Measurements from ENCODE around the gene TCF12.

TCF12 gene

DNA sequence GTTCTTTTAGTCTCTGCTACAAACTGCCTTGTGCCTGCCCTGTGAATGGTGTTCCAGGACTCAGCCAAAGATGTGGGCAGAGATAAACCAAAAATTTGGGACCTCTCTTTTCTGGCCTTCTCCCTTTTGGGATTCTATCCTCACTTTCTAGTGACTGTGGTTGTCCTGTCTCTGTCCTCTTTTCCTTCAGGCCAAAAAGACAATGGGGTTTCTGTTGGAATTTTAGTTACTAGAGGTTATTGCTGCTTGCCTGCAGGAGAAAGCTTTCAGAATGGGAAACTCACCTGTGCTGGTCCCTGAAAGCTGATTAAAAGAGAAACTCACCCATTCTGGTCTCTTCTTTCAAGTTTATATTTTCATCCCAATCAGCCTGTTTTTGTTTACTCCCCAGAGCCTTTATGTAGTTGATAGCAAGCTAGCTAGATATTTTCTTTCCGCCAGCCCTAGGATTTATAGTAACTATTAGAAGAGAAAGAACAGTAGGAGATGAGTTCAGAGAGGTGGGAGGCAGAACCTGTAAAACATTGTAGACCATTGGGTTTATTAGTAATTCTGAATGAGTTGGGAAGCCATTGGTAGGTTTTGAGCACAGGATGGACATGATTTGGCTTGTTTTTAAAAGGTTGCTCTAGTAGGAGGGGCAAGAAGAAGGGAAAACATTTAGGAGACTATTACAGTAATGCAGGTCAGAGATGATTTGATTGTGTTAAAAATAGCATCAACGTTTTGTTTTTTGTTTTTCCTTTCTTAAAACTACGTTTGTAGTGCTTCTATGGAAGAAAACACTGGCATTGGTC is 138.9 kb downstream of the TCF12 start:
- no peak for DNase-seq

DNA sequence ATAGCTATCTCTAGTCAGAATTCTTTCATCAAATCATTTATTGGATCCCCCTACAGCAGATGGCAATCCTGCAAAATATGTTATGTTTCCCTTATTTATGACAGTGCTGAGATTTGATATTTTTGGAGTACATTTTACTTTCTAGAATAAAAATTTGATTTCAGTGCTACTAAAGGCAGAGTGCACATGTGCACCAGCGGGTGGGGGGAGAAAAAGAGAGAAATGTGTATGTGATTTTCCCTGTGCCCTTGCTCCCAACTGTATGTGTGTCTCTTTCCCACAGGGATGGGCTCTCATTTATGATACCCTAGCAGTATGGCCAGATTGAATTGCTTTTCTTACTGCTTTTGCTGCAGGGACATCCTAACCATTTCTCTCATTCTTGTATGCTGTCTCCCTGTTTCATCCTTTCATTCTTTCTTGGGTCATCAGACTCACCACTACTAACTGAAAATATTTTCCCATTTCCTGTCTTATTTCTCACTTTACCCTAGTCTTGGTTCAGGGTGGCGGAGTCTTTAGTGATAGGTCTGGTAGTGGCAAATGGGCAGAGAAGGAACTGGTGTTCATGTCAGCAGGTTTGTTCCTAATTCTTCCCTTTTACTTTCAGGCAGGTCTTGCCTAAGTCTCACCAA is 140.7 kb downstream of the TCF12 start:
- no peak for DNase-seq

DNA sequence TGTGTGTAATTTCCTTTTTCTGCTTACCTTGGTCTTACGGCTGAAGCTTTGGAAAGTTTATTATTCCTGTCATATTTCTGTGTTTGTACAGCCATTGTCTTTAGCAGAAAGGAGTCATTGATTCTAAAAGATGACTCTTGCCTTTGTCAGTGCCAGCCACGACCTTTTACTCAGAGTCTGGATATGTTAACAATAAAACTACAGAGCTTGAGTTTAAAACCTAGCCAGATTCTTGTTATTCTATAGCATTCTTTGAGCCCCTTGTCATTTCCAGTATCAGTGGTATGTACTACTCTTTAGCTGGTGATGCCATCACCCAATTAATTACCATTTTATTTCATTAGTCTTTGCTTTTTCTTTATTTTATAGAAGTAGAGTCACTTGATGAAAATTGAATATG is 142.4 kb downstream of the TCF12 start:
- no peak for DNase-seq

DNA sequence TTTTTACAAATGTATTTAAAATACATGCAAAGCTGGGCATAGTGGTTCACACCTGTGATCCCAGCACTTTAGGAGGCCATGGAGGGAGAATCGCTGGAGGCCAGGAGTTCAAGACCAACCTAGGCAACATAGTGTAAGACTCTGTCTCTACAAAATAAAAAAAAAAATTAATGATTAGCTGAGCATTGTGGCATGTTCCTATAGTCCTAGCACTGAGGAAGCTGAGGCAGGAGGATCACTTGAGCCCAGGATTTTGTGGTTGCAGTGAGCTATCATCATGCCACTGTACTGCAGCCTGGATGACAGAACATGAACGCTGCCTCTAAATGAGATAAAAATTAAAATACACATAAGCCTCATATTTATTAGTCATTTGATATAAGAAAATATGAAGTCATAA is 142.8 kb downstream of the TCF12 start:
- no peak for DNase-seq

DNA sequence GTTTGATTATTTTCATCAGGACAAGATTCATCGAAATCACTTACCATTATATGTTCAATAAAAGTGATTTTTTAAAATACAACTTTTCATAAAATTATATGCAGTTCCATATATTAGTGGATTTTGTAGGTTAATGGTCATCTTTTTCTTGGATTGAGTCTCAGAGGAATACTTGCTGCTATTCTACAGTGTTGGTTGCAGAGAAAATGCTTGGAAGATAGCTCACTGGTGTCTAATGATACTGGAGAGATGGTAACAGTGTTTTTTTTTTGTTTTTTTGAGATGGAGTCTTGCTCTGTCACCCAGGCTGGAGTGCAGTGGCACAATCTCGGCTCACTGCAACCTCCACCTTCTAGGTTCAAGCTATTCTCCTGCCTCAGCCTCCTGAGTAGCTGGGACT is 143.3 kb downstream of the TCF12 start:
- no peak for DNase-seq

DNA sequence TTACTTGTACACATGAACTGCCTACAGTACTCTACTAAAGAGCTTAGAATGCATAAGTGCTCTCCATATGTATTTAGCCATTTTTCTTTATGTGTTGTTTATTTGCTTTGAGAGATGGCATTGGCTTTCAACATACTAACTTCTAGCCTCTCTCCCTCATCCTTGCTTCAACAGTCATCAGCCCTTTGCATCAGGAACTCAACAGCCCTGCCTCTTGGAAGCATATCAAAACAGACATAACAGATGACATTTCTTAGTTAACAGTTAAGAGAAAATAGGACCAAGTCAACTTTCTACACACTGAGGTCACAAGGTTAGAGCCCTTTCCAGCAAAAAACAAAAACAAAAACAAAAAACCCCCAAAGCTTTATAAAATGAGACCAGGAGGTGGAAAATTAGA is 145.6 kb downstream of the TCF12 start:
- DNase-seq: no peak

DNA sequence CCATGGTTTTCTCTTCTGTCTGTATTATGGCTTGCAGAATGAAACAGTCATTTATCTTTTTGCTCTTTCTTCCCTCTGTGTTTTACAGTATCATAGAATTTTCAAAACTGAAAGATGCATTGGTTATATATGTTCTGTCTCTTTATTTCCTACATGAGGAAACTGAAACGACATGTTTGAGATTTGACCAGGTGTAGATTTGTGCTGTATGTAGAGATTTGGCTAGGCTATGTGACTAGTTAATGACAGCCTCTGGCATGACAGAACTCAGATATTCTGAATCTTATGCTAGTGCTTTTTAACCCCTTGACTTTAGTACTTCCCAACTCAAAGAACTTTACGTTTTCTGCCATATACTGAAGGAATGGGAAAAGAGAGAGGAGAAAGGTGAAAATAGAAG is 151.0 kb downstream of the TCF12 start:
- DNase-seq: no peak

DNA sequence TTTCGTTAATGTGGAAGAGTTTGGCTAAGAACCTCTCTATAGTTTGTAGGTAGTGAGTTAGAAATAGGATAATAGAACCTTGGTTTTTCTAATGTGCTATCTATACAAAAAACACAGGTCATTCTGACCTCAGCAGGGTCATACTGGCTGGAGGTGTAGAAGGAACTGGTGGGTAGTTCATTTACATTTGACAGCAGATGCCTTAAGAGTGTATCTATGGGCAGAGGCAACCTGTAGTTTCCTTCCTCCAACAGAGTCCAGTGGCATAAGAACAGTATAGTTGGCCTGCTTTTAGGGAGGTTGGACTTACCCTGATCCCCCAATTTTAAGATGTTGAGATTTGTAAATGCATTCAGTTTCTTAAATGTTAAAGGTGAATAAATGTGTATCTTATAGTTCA is 152.2 kb downstream of the TCF12 start:
- no peak for DNase-seq

DNA sequence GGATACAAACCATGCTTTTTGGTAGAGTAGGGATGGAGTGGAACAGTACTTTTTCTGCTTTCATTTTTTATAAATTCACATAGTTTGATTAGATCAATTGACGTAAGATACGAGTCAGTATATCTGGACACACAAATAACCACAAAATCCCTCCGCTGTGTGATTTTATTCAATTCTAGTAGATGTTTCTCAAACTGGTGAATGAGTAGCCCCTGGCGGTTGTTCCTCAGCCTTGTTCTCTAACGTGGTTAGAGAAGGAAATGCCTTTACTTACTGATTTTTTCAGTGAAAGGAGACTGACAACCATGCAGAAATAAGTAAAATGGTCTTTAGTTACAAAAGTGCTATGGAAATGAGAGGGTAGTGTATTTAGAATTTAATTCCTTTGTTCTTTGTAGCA is 161.0 kb downstream of the TCF12 start:
- no peak for DNase-seq

DNA sequence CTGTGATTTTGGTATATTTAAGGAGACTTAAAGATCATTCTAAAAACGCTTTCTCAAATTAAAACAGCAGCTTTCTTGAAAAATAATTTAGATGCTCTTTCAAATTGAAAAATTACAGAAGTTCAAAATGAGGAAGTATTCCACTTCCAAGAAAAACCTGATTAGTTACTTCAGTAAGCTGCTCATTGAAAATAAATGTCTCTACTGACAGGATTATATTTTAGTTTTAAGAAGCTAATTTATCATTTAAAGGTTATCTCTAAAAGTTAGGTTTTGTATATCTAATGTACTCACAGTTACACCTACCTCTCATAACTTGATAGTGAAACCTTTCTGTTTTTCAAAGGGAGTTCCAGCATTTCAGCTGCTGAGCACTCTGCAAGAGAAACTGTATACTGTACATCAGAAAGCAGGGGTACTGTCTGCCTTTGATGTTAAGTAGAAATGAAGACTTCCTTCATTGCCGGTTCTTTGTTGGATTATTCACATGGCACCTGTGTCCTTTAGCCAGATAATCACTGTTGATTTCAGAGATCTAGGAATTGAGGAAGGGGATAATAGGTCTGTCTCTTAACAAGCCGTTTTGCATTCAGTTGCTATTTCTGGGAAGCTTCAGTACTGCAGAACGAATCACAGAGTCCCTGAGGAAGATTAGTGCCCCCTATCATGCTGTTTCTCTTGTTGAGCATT is 161.6 kb downstream of the TCF12 start:
- DNase-seq: no peak

DNA sequence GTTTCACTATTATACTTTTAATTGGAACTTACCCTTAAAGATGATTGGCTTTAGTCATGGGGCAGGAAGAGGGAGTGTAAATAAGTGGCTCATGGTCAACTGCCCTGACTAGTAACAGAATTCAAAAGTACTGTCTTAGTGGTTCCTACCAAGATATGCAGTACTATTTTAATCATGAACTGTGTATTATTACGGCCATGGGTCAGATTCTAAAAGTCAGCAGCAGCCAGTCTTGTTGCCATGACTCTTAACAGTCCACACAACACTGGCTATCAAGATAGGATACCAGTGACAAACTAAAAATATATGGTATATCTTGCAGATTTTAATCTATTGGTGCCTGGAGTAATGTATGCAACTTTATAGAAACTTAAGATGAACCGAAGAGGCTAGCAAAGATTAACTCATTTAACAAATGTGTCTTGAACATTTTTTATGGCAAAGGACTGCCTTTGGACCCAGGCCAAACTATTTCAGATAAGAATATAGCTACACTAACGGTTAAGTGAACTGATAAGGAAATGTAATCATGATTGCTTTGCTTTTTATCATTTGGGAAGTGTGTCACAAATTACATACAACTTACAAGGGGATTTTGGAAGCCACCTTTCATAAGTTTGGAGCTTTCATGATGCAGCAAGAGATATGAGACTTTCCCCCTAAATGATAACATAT is 163.7 kb downstream of the TCF12 start:
- DNase-seq: no peak

DNA sequence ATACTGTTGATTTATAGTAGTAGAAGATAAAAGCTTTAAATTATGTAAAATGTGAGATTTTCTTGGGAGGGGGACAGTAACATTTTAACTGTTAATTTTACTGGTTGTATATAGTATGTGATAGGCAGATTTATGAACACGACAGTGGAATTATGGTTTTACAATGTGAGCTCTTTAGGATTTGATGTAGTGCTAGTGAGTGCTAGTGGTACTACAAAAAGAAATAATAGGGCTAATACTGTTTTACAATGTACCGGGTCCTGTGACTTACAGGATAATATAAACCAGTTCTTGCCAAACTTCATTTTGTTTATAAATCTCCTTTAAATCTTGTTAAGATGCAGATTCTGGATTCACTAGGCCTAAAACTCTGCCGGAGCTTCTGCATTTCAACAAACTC is 165.7 kb downstream of the TCF12 start:
- DNase-seq: no peak

DNA sequence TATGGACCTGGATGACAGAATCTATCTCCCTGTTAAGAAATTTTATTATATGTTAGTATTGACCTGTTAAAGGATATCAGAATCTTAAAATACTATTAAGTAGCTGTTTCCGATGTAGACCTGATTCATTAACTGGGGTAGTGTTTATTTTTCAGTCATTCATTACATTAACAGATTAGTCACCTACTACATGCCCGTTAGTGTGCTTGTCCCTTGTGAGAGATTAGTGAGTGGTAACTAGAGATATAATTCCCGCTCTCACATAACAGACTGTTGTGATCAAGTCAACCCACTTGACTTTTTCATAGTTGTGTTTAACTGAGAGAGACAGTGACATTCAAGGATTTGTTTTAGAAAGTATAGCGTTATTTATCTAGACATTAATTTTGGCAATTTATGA is 166.8 kb downstream of the TCF12 start:
- DNase-seq: no peak

DNA sequence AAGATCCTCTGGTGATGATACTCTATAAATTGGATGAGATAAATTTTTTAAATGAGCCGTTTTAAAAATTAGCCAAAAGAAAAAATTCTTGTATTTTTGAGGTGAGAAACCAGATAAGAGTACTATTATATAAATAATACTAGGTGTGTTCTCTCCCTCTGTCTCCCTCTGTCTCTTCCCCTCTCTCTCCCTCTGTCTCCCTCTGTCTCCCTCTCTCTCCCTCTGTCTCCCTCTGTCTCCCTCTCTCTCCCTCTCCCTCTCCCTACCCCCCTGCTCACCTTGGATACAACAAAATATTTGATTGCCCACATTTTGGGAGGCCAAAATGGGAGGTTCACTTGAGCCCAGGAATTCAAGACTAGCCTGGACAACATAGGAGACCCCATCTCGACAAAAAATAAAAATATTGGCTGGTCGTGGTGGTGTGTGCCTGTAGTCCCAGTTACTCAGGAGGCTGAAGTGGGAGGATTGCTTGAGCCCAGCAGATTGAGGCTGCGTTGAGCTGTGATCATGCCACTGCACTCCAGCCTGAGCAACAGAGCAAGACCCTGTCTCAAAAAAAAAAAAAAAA is 168.5 kb downstream of the TCF12 start:
- DNase-seq: no peak

DNA sequence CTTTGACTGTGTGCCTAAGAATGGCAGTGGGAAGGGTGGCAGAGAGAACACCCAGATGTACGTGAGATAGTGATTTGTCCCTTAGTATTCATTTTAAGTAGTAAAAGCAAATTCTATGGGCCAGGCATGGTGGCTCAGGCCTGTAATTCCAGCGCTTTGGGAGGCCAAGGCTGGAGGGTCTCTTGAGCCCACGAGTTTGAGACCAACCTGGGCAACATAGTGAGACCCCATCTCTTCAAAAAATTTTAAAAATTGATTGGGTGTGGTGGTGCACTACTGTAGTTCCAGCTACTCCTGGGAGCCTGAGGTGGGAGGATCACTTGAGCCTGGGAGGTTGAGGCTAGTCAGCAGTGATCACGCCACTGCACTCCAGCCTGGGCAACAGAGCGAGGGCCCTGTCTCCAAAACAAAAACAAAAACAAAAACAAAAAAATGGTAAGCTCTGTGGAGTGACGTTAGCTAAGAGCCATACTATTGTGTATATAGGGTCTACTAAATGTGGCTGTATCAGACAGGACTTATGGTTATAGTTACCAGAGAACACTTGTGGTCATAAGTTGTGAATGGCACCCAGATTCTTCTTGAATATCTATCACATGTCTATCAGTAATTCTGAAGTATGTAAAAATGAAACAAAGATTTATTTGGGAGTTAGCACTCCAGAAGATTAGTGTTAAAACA is 171.5 kb downstream of the TCF12 start:
- DNase-seq: no peak

DNA sequence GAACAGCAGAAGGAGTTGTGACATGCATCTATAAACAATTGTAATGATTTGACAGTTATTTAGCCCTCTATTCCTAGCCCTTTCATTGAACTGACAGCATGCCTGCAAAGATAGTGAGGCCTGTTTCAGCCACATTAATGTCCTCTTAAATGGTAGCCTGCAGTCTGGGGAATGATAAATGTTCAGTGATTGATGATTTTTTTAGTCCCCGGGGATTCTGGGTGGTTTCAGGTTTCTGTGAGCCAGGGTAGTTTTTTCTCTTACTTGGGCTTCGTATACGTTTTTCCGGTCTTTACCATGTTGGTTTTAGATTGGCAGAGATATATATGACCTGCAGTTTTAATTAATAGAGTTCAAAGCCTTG is 172.0 kb downstream of the TCF12 start:
- no peak for DNase-seq

DNA sequence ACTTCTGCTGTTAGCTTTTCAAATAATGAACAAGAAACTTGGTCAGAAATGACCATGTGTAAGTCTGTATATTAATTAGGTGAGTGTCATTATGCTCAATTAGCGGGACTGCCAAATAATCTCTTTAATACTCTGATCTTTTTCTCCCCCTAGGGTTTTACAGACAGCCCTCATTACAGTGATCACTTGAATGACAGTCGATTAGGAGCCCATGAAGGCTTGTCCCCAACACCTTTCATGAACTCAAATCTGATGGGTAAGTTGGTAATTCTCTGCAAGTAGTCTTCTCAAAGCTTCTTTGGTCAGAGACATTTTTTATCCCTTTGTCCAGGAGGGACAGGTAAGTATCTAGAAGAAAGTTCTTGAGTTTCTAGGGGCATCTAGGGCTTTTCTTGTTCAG is 173.2 kb downstream of the TCF12 start:
- DNase-seq: no peak

DNA sequence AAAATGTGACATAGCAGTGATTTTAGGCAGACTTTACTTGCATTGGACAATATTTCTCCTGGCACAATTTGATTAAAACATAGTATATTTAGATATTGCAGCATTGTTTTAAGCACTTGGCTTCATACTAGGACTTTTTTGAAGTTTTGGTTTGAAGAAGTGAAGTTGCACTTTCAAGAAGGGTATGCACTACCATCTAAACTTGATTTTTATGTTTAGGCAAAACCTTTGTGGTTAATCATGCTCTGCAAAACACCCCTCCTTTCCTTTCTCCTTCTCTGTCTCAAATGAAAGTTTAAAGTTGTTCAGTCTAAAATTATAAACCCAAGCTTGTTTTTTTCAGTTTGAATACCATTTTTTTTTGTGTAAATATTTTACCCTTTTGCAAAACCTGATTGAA is 173.8 kb downstream of the TCF12 start:
- no peak for DNase-seq

DNA sequence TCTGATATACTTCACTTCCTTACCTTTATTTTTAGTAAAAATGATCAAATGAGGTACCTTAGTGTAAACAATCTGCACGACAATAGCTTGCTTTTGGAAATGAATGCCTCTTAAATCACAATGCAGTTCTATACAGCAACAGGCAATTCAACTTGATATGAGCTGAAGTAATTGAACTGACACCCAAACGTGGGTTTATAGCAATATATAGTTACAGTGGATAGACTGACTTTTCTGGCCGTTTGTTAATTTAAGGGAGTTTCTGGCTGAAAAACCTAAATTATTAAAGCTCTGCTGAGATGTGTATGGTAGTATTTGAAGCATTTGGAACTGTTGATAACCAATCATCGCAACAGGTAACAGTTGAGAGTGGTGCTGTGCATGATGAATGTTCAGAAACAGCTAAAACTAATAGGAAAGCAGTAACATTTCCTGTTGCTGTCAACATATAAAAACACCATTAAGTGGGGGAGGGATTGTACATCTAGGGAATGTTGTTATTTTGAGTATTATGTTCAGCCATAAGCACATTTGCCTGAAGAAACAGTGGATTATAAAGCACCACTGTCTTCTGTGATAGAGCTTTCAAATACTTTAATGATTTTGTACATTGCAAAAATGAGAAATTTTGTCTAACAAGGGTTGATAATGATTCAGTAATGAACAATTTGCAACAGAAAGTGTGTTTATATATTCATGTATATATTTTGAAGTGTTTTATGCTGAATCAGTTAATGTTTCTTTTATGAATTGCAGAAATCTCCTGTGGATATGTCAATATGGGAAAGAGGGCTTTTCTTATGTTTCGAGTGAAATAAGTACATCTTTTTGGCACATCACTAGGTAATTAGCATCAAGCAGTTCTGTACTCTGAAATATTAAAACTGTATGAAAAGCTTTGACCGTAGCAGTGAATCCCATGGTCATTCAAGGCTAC is 176.1 kb downstream of the TCF12 start:
- no peak for DNase-seq

DNA sequence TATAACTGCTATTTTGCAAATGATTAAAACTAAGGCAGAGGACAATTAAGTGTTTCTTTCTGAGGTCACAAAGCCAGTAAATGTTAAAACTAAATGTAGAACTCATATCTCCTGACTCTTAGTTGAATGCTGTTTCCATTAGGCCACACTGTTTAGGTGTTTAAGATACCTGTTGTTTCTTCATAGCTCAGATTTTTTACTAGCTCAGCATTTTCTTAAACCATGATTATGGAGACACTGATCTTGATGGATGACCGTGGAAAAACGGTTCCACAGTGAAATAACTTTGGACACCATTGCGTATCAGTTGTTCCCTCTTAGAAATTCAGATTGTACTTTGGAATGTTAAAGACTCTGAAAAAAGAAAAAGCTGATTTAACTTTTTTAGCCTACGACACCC is 177.5 kb downstream of the TCF12 start:
- no peak for DNase-seq

DNA sequence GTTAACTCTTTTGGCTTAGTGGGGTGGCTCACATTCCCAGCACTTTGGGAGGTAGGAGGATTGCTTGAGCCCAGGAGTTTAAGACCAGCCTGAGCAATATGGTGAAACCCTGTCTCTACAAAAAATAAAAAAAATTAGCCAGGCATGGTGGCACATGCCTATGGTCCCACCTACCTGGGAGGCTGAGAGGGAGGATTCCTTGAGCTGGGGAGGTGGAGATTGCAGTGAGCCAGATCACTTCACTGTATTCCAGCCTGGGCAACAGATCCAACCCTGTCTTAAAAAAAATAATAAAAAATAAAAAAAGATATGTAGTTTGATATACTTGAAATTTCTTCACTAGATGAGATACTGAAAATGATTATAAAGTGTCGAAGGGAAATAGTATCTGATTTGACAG is 178.8 kb downstream of the TCF12 start:
- DNase-seq: no peak
